ENCODE results near the gene R3HDML. TPM values are rescaled to one million over a fixed set of nuclear protein-coding genes. Genes with fewer than 3 reads are reported as not detected.

The R3HDML gene
- total and polyA plus RNA-seq, 2 of the 13 experiments (the other 11 are each of a cell fraction or from before 2014, with no cell fraction given): not detected

GRCh38 chr20:44370639-44371218, 33.9 kb downstream of the R3HDML start (continued):
- TF ChIP-seq AKNA (CRISPR knock-in tag; IDR thresholded peaks at IDR 0.05; ENCODE audit: borderline replicate concordance) (no peak), SKI (IDR thresholded peaks at IDR 0.05; ENCODE audit: partially characterized antibody) (peak; percentile 100), KLF6 (CRISPR knock-in tag; IDR thresholded peaks at IDR 0.05) (peak; percentile 69; the same call in 1 of the 2 replicates), IRX3 (CRISPR knock-in tag; IDR thresholded peaks at IDR 0.05; ENCODE audit: borderline replicate concordance, low read depth) (no peak), DDIT3 (CRISPR knock-in tag; IDR thresholded peaks at IDR 0.05) (no peak), ZNF496 (CRISPR knock-in tag; IDR thresholded peaks at IDR 0.05; ENCODE audit: insufficient replicate concordance) (no peak), PITX1 (CRISPR knock-in tag; IDR thresholded peaks at IDR 0.05) (peak; percentile 74), RNF219 (CRISPR knock-in tag; IDR thresholded peaks at IDR 0.05) (peak; percentile 65; the same call in 1 of the 2 replicates), CREB3 (CRISPR knock-in tag; IDR thresholded peaks at IDR 0.05) (no peak), HOXA3 (CRISPR knock-in tag; IDR thresholded peaks at IDR 0.05) (peak; percentile 92), ZNF501 (CRISPR knock-in tag; IDR thresholded peaks at IDR 0.05) (peak; percentile 88), SYNCRIP (IDR thresholded peaks at IDR 0.05; ENCODE audit: insufficient read depth, low read depth, low read length) (no peak), MXD1 (CRISPR knock-in tag; IDR thresholded peaks at IDR 0.05) (no peak), FOXM1 (CRISPR knock-in tag; IDR thresholded peaks at IDR 0.05) (no peak), HMGXB4 (CRISPR knock-in tag; IDR thresholded peaks at IDR 0.05; ENCODE audit: borderline replicate concordance in 1 of 2, low read depth in 1 of 2) (peak in 1 of 2 experiments; percentile 81; a peak in 2 of 4 replicates), ZBTB2 (CRISPR knock-in tag; IDR thresholded peaks at IDR 0.05; ENCODE audit: low read depth) (no peak; the same call in 1 of the 2 replicates)

All from HepG2 (cell line).